Activated CD8-positive, alpha-beta memory T cell treated with anti-CD3 and anti-CD28 coated beads for 1 hour (primary cell): ENCODE measurements around the gene TFDP1.

Experiments
- DNase-seq, 2 donors: peaks; one replicate each; pipeline ENCODE4 v3.0.0-alpha.2; 2020; ENCODE audit warnings: low read depth in 1 of 2; ENCODE audit errors: extremely low read depth in 1 of 2

TFDP1 gene

GRCh38 chr13:113644800-113645199 is 60.2 kb downstream of the TFDP1 start:
- DNase-seq = no peak

DNA sequence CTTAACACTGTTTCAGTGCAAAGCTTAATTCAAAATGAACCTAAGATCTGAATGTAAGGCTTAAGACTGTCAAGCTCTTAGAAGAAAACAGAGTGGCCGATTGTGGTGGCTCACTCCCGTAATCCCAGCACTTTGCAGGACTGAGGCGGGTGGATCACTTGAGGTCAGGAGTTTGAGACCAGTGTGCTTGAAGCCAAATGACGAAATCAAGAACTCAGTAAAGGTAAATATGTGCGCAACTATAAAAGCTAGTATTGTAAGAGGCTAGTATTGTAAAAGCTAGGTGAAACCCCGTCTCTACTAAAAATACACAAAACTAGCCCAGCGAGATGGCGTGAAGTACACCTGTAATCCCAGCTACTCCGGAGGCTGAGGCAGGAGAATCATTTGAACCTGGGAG is 60.8 kb downstream of the TFDP1 start:
- DNase-seq = no peak

- no peak for DNase-seq
Measured at GRCh38 chr13:113646376-113646775, 61.8 kb downstream of the TFDP1 start.

DNA sequence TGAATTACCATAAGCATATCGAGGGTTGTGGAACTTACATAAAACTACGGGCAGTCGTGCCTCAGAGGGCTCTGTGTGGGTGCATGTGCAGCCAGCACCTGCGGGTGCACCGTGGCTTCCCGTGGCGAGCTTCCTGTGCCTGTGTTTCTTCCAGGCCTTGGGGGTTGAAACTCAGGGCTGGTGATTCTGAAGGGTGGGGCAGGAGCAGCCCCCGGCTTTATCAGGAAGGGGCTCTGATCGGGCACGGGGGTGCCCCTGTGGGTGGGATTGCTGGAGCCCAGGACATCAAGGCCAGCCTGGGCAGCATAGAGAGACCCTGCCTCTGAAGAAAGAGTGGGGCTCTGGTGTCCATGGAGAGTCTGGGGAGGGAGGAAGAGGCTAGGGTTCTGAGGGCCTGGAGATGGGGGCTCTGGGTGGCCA is 62.4 kb downstream of the TFDP1 start:
- DNase-seq = no peak

- no peak for DNase-seq
Measured at GRCh38 chr13:113647351-113648215, 63.0 kb downstream of the TFDP1 start.

DNA sequence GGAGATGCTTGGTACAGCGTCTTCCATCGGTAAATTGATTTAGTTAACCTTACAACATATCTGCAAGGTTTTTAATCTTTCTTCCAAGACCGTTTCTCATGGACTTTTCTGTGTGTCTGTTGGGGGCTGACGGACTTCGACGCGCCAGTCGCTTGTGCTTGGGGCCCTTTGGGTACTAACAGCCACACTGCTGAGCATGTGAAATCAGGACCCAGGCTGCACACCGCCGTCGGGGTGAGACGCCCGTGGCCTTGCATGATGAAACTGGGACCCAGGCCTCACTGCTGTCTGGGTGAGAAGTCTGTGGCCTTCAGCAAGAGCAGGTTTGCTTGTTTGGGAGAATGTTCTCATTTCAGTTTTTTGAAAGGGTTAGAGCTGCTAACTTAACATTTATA is 63.7 kb downstream of the TFDP1 start:
- DNase-seq = no peak

DNA sequence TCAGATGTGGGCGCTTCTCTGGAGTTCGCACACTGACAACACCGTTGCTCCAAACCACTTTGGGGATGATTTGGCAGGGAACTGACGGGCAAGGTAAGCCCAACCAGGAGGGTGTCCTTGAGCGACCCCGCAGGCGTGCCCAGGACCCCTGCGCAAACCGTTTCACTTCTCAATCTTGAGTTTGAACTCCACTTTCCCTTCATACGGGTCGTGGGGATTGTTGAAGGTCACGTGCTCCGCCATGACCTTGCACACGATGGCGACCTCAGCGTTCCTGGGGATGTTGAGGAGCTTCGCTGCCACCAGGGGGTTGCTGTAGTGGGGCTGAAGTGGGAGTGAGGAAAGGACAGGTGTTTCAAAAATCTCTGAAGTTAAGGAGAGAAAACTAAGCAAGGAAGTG is 64.7 kb downstream of the TFDP1 start:
- no peak for DNase-seq

GRCh38 chr13:113650275-113650674 is 65.7 kb downstream of the TFDP1 start:
- no peak for DNase-seq

DNA sequence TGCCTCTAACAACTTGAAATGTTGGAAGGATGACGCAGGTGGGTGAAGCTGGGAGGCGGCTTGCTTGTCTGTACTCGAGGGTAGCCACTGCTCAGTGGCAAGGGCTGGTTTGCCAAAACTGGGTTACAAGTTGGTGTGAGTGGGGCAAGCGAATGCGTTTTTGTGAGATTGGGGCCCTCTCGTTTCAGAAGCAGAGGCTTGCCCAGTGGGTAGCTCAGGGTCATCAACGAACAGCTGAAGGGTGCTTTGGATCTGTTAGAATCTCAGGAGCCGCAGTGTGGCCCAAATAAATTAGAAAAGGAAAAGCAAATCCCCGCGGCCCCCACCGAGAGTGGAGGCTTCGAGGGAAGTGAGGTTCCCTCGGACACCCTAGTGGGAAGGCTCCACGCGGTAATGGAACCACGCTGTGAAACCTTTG is 66.2 kb downstream of the TFDP1 start:
- DNase-seq = no peak

GRCh38 chr13:113651511-113652403 is 67.2 kb downstream of the TFDP1 start:
- no peak for DNase-seq

- DNase-seq = no peak
Measured at GRCh38 chr13:113652404-113653263, 68.1 kb downstream of the TFDP1 start.

DNA sequence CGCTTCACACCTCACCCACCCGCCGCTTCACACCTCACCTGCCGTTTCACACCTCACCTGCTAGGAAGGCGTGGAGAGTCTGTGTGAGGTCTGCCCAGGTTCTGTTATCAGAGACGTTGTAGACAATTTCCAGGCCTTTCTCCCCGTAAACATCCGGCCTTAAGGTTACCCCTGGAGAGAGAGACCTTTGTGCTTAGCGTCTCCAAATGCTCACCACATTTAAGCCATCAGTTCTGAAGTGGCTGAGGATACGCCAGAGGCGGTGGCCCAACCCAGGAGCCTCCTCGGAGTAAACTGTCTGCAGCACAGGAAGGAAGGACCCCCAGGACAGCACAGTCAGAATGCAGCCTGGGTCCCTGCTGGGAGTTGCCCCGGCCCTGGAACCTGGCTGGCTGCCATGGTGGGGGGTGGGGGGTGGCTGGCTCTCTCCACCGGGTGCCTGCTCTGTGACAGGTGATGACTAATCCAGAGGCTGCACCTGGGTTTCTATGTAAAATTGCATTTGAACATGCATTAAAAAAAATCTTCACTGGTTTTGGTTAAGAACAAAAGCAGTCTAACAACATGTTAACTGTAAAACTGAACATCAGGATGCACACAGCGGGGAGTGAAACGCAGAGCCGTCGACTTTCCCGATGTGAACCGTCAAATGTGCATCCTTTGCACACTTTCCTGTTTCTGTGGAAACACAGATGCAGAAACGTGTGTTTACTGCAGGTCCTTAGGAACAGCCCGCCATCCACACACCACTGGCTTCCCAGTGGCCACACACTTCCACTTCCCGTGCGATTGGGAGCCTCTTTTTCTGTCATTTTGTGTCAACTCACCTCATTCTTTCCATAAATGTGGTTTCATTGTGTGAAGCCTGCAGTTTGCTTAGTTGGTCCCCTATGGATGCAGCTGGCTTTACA is 69.0 kb downstream of the TFDP1 start:
- DNase-seq = no peak

DNA sequence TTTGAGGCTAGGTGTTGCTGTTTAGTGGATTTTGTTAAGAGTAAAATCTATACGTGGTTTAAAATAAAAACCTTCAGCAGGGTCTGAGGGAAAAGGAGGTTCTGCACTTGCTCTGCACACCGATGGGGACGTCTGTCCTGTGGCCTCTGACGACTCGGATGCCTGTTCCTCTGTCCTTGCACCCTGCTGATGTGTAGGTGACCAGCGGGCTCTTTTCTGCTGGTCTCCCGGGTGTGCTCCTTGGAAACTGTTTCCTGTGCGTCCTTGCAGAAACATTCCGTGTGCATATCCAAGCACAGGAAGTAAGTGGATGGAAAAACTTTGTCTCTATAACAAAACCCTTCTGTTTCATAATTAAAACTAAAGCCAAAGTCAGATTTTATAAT is 69.6 kb downstream of the TFDP1 start:
- DNase-seq = no peak

GRCh38 chr13:113654591-113655345 is 70.2 kb downstream of the TFDP1 start:
- DNase-seq = no peak

DNA sequence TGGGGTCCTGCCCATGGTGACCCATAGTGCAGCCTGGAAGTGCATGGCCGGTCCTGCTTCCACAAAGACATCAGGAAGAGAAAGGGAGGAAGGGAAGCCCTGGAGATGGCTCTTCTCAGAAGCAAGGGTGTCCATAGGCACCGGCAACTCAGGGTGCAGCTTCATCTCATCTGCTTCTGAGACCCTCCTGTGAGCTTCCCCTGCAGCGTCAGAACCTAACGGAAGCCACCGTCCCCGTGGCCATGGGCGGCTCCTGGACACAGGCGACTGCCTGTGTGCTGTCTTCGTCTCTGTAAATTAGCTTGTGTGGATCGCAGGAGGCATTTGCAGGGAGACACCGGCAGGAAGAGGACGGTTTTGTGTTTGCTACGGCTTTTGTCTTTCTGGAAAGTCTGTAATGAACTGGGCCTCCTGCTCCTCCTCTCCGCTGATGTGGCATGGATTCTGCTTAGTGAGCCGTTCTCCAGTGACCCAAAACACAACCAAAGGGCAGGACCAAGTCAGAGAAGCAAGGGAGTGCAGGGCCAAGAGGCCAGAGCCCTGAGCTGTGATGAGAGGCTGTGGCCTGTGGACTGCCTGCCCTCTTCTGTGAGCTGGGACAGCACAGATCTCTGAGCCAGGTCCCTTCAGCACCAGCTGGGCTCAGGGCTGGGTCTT is 70.9 kb downstream of the TFDP1 start:
- DNase-seq = no peak

DNA sequence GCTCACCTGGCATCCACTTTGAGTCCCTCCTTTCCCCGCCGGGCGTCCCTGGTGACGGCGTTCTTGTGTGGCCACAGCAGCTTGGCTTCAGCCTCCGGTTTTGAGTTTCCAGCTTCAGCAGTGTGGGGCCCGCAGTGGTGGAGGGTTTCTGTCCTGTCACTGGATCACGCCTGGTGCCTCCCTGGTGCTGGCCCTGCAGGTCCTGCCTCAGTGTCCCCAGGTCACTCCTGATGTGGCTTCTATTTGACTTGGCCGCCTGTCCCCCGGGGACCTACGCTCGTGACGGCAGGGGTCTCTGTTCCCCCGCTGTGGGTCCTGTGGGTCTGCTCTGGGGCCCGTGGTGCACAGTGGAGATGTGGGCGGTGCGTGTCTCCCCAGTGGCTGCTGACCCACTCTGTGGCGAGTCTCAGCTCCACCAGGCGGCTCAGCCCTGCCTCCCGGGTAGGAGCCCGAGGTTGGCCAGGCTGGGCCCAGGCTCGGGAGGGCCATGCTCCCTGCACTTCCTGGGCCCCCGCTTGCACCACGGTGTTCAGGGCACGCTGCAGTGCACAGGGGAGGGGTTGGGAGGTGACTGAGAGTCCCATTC is 71.5 kb downstream of the TFDP1 start:
- no peak for DNase-seq

DNA sequence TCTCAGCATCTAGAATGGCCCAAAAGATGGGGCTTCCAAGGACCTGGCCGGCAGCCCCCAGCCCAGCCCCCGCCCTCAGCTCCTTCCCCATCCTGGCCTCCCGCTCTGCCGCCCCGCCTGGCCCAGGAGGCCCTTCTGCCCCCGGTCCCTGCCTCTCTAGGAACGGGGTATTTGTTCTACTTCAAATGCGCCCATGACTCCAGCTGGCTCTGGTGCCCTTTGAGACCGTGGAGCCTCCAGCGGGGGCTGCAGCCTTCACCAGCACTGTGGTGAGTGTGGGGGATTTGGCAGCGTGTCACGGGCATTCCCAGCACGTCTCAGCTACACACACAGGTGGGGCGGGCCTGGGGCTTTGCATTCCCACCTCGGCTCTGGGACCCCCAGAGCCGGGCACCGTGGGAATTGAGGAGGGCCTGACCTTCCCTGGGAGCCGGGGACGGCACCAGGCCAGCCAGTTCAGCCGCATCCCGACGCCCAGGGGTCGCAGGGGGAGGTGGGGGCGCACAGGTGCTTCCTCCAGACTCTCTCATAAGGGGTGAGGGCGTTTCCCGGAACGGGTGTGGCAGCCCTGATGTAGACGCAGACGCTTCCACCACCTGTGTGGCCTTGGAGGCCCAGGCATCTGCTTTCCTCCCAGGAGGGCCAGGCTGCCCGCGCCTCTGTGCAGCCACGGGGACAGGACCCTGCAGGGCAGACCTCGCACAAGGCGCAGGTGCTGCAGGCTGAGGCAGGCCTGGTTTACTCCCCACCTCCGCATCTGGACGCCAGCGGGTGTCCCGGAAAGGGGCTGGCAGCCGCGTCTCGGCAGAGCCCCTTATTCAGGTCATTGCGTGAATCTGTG is 72.5 kb downstream of the TFDP1 start:
- no peak for DNase-seq
